PC-3 (cell line): ENCODE results near the gene LGI2. TPM values are rescaled to one million over a fixed set of nuclear protein-coding genes. Genes with fewer than 3 reads are reported as not detected.

ENCODE experiments used
- ATAC-seq: fragments of 200-7000 bp; cut with Tn5 transposase; 2 replicates; pipeline ENCODE4 v1.9.1; 2020; ENCODE audit warnings: mild to moderate bottlenecking, moderate library complexity
- BruUV-seq: library from RNA; stranded (reverse); fragments of 400-500 nt; replicated peaks from 2 replicates; lab custom pipeline; 2021; lab: Mats Ljungman, UMichigan
- CTCF ChIA-PET: fragments of 300-600 bp; sonication (Branson Sonifier 250); formaldehyde crosslinking; loops from one replicate; lab custom pipeline; 2022; ENCODE audit warnings: antibody characterized with exemption; lab: Charles Lee
- POLR2A ChIA-PET: fragments of 300-600 bp; sonication (Branson Sonifier 250); formaldehyde crosslinking; loops from one replicate; lab custom pipeline; 2022; ENCODE audit warnings: antibody characterized with exemption; ENCODE audit not compliant: unreplicated experiment; lab: Charles Lee
- DNase-seq: peaks from one replicate; pipeline ENCODE4 v3.0.0-alpha.2; 2015
- H2AFZ ChIP-seq: fragments of 300-600 bp; sonication (generic); 2 replicates; pipeline ENCODE4 v1.6.0; 2016; ENCODE audit warnings: antibody characterized with exemption, low read length
- H3F3A ChIP-seq: fragments of 300-600 bp; sonication (generic); one replicate; pipeline ENCODE4 v1.6.0; 2017; ENCODE audit warnings: antibody characterized with exemption, low read length, control low read depth, mild to moderate bottlenecking; ENCODE audit not compliant: unreplicated experiment
- H3K27ac ChIP-seq: fragments of 300-600 bp; sonication (generic); 2 replicates; pipeline ENCODE4 v1.5.1; 2016; ENCODE audit warnings: mild to moderate bottlenecking, low read length
- H3K27me3 ChIP-seq: fragments of 300-600 bp; sonication (generic); 2 replicates; pipeline ENCODE4 v1.6.1; 2016; ENCODE audit warnings: low read length, mixed read lengths
- H3K36me3 ChIP-seq: fragments of 300-600 bp; sonication (generic); 2 replicates; pipeline ENCODE4 v1.6.1; 2016; ENCODE audit warnings: low read depth, mixed run types, low read length, mixed read lengths
- H3K4me1 ChIP-seq: fragments of 300-600 bp; sonication (generic); 2 replicates; pipeline ENCODE4 v1.5.1; 2016; ENCODE audit warnings: low read length; ENCODE audit not compliant: insufficient read depth
- H3K4me2 ChIP-seq: fragments of 300-600 bp; sonication (generic); 2 replicates; pipeline ENCODE4 v1.6.0; 2016; ENCODE audit warnings: low read length
- H3K4me3 ChIP-seq: fragments of 300-600 bp; sonication (generic); 2 replicates; pipeline ENCODE4 v1.5.1; 2016; ENCODE audit warnings: mild to moderate bottlenecking, low read length, mixed read lengths
- H3K79me2 ChIP-seq: fragments of 300-600 bp; sonication (generic); 2 replicates; pipeline ENCODE4 v1.6.1; 2017; ENCODE audit warnings: low read length, mixed read lengths
- H3K9ac ChIP-seq: fragments of 300-600 bp; sonication (generic); 2 replicates; pipeline ENCODE4 v1.6.0; 2016; ENCODE audit warnings: mild to moderate bottlenecking, low read length
- H3K9me2 ChIP-seq: fragments of 300-600 bp; sonication (generic); replicated peaks from 2 replicates; pipeline ENCODE4 v1.6.1; 2016; ENCODE audit warnings: mixed run types, low read length, mixed read lengths
- H3K9me3 ChIP-seq: fragments of 300-600 bp; sonication (generic); 2 replicates; pipeline ENCODE4 v1.6.1; 2016; ENCODE audit warnings: low read length, mixed read lengths
- H4K20me1 ChIP-seq: fragments of 300-600 bp; sonication (generic); 2 replicates; pipeline ENCODE4 v1.6.1; 2016; ENCODE audit warnings: low read length, mixed read lengths
- EZH2 ChIP-seq: fragments of 300-600 bp; sonication (generic); IDR thresholded peaks from one replicate; pipeline ENCODE4 v1.6.1; 2017; ENCODE audit warnings: antibody characterized with exemption, mild to moderate bottlenecking, low read length; ENCODE audit not compliant: unreplicated experiment
- EZH2phosphoT487 ChIP-seq: fragments of 300-600 bp; sonication (generic); IDR thresholded peaks from 2 replicates; pipeline ENCODE4 v1.6.1; 2018; ENCODE audit warnings: mild to moderate bottlenecking, antibody characterized with exemption, low read length, borderline replicate concordance
- intact Hi-C: fragments of 100-400 bp; cut with micrococcal nuclease; formaldehyde crosslinking; loops from 2 replicates; pipeline ENCODE4 v1.9.0; 2023
- total RNA-seq: library from RNA; depleted of rRNA; stranded (reverse); fragments of >200 nt; gene quantifications from 2 replicates; pipeline ENCODE4 v1.2.3, GENCODE V29; 2014
- TF ChIP-seq, protein P1 (sequence below): fragments of 300-600 bp; sonication (generic); conservative IDR thresholded peaks from 2 replicates; pipeline ENCODE4 v1.5.1; 2017; ENCODE audit warnings: antibody characterized with exemption, low read depth, mild to moderate bottlenecking, low read length

Gene LGI2
- total RNA-seq, 1 experiment from 2014 or later: 0.18 TPM

GRCh38 chr4:25060241-25060962 lies 29.7 kb upstream of the LGI2 start:
- Histone ChIP-seq H3F3A (no peaks in the 10 kb centered on the region), H3K27ac (no peak overlapping the region), H3K4me2 (no peak overlapping the region), H3K36me3 (no peaks in the 10 kb centered on the region), H3K9ac (no peak overlapping the region), H3K4me1 (no peaks in the 10 kb centered on the region), H4K20me1 (no peaks in the 10 kb centered on the region), H3K79me2 (no peaks in the 10 kb centered on the region), H2AFZ (no peak overlapping the region), H3K9me2 (no peaks in the 10 kb centered on the region), H3K9me3 (no peaks in the 10 kb centered on the region), H3K27me3 (0 out of 2 replicates have a peak, but pooled peaks cover 6% of the 10 kb centered on the region), H3K4me3 (no peak overlapping the region)
- ChIA-PET POLR2A (no interaction called here), CTCF (no interaction called here)
- DNase-seq (no peak), ATAC-seq (no peak)
- TF ChIP-seq EZH2 (no peak), EZH2phosphoT487 (no peak)
- TF ChIP-seq, protein P1, sequence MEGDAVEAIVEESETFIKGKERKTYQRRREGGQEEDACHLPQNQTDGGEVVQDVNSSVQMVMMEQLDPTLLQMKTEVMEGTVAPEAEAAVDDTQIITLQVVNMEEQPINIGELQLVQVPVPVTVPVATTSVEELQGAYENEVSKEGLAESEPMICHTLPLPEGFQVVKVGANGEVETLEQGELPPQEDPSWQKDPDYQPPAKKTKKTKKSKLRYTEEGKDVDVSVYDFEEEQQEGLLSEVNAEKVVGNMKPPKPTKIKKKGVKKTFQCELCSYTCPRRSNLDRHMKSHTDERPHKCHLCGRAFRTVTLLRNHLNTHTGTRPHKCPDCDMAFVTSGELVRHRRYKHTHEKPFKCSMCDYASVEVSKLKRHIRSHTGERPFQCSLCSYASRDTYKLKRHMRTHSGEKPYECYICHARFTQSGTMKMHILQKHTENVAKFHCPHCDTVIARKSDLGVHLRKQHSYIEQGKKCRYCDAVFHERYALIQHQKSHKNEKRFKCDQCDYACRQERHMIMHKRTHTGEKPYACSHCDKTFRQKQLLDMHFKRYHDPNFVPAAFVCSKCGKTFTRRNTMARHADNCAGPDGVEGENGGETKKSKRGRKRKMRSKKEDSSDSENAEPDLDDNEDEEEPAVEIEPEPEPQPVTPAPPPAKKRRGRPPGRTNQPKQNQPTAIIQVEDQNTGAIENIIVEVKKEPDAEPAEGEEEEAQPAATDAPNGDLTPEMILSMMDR: no peak
- BruUV-seq: no TSS peak
- intact Hi-C loops: no loop called here

DNA sequence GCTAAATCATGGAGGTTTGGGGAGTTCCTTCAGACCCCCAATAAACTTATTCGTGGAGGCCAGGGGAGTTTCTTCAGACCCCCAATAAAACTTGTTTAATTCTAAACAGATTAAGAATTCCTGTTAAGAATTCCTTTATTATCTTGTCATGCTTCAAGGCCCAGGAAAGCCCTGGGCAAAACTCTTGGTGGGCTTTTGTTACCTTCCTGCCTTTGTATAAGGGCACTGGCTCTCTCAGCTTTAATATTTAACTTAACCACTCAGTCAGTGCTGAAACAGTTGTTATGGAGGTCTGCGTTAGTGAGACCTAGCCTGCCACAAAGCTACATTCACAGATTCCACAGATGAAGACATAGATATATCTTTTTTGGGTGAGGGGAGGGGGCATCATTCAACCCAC lies 29.0 kb upstream of the LGI2 start:
- intact Hi-C loops: no loop called here
- Histone ChIP-seq H3K4me2 (no peak overlapping the region), H4K20me1 (no peaks in the 10 kb centered on the region), H3K27me3 (0 out of 2 replicates have a peak, but pooled peaks cover 6% of the 10 kb centered on the region), H3K4me1 (no peaks in the 10 kb centered on the region), H2AFZ (no peak overlapping the region), H3K9me2 (no peaks in the 10 kb centered on the region), H3K4me3 (no peak overlapping the region), H3K9me3 (no peaks in the 10 kb centered on the region), H3F3A (no peaks in the 10 kb centered on the region), H3K9ac (no peak overlapping the region), H3K36me3 (no peaks in the 10 kb centered on the region), H3K79me2 (no peaks in the 10 kb centered on the region), H3K27ac (no peak overlapping the region)
- TF ChIP-seq, protein P1: no peak
- TF ChIP-seq EZH2: no peak
- no peak for TF ChIP-seq EZH2phosphoT487
- ChIA-PET CTCF (no interaction called here), POLR2A (no interaction called here)
- DNase-seq: no peak
- no TSS peak for BruUV-seq
- ATAC-seq: no peak

GRCh38 chr4:25058796-25059195 lies 28.1 kb upstream of the LGI2 start:
- Histone ChIP-seq H3K9me3 (no peaks in the 10 kb centered on the region), H3K36me3 (no peaks in the 10 kb centered on the region), H3K27me3 (0 out of 2 replicates have a peak, but pooled peaks cover 6% of the 10 kb centered on the region), H3K4me2 (no peak overlapping the region), H3K9ac (no peak overlapping the region), H3K9me2 (no peaks in the 10 kb centered on the region), H4K20me1 (no peaks in the 10 kb centered on the region), H3K79me2 (no peaks in the 10 kb centered on the region), H3K27ac (no peak overlapping the region), H3K4me1 (no peaks in the 10 kb centered on the region), H3F3A (no peaks in the 10 kb centered on the region), H3K4me3 (no peak overlapping the region), H2AFZ (no peak overlapping the region)
- POLR2A ChIA-PET: no interaction called here
- CTCF ChIA-PET: no interaction called here
- intact Hi-C loops: no loop called here
- TF ChIP-seq EZH2phosphoT487 (no peak), EZH2 (no peak)
- TF ChIP-seq, protein P1: no peak
- DNase-seq: no peak
- BruUV-seq: no TSS peak
- ATAC-seq: no peak
